Measurements from ENCODE around the gene AUTS2.

AUTS2 gene

GRCh38 chr7:70504254-70504653 is 906.0 kb downstream of the AUTS2 start:
- DNase-seq (ENCODE audit: low read depth), result no peak

- DNase-seq (ENCODE audit: low read depth), result no peak
Observed at GRCh38 chr7:70505468-70505867, 907.2 kb downstream of the AUTS2 start.

GRCh38 chr7:70505886-70506285 is 907.6 kb downstream of the AUTS2 start:
- no peak for DNase-seq (ENCODE audit: low read depth)

GRCh38 chr7:70506434-70506833 is 908.2 kb downstream of the AUTS2 start:
- no peak for DNase-seq (ENCODE audit: low read depth)

- DNase-seq (ENCODE audit: low read depth), result no peak
Observed at GRCh38 chr7:70512144-70512543, 913.9 kb downstream of the AUTS2 start.

GRCh38 chr7:70512761-70513160 is 914.5 kb downstream of the AUTS2 start:
- no peak for DNase-seq (ENCODE audit: low read depth)

- DNase-seq (ENCODE audit: low read depth), result no peak
Observed at GRCh38 chr7:70520611-70521010, 922.3 kb downstream of the AUTS2 start.

GRCh38 chr7:70523249-70523988 is 925.1 kb downstream of the AUTS2 start:
- no peak for DNase-seq (ENCODE audit: low read depth)

- DNase-seq (ENCODE audit: low read depth), result no peak
Observed at GRCh38 chr7:70523989-70524351, 925.7 kb downstream of the AUTS2 start.

- no peak for DNase-seq (ENCODE audit: low read depth)
Observed at GRCh38 chr7:70525991-70526390, 927.7 kb downstream of the AUTS2 start.

GRCh38 chr7:70527520-70528115 is 929.3 kb downstream of the AUTS2 start:
- no peak for DNase-seq (ENCODE audit: low read depth)

GRCh38 chr7:70529436-70529835 is 931.2 kb downstream of the AUTS2 start:
- DNase-seq (ENCODE audit: low read depth), result no peak

GRCh38 chr7:70529914-70530585 is 931.8 kb downstream of the AUTS2 start:
- DNase-seq (ENCODE audit: low read depth), result no peak

GRCh38 chr7:70533614-70534013 is 935.3 kb downstream of the AUTS2 start:
- DNase-seq (ENCODE audit: low read depth), result no peak

GRCh38 chr7:70539205-70539604 is 940.9 kb downstream of the AUTS2 start:
- no peak for DNase-seq (ENCODE audit: low read depth)

GRCh38 chr7:70539617-70540016 is 941.3 kb downstream of the AUTS2 start:
- DNase-seq (ENCODE audit: low read depth), result no peak

- no peak for DNase-seq (ENCODE audit: low read depth)
Observed at GRCh38 chr7:70540641-70541040, 942.4 kb downstream of the AUTS2 start.

GRCh38 chr7:70542750-70543376 is 944.6 kb downstream of the AUTS2 start:
- no peak for DNase-seq (ENCODE audit: low read depth)

- no peak for DNase-seq (ENCODE audit: low read depth)
Observed at GRCh38 chr7:70544016-70544415, 945.7 kb downstream of the AUTS2 start.

GRCh38 chr7:70545214-70545613 is 946.9 kb downstream of the AUTS2 start:
- no peak for DNase-seq (ENCODE audit: low read depth)

- DNase-seq (ENCODE audit: low read depth), result no peak
Observed at GRCh38 chr7:70552141-70552540, 953.9 kb downstream of the AUTS2 start.

GRCh38 chr7:70553364-70553763 is 955.1 kb downstream of the AUTS2 start:
- no peak for DNase-seq (ENCODE audit: low read depth)

- no peak for DNase-seq (ENCODE audit: low read depth)
Observed at GRCh38 chr7:70554646-70555045, 956.4 kb downstream of the AUTS2 start.
